C4-2B (cell line): Measurements from ENCODE around the gene MMRN1.

Experiments
- H3K27ac ChIP-seq: fragments of 450-650 bp; 2 replicates; pipeline ENCODE4 v1.5.1; 2017
- CTCF ChIP-seq: fragments of 450-650 bp; conservative IDR thresholded peaks from 2 replicates; pipeline ENCODE4 v1.5.1; 2017; ENCODE audit warnings: mild to moderate bottlenecking
- ZFX ChIP-seq: fragments of 450-650 bp; IDR thresholded peaks from 2 replicates; pipeline ENCODE4 v1.6.1; 2017

The MMRN1 gene

GRCh38 chr4:89939546-89939945 is 44.9 kb downstream of the MMRN1 start:
- TF ChIP-seq ZFX (no peak), CTCF (no peak)
- H3K27ac ChIP-seq = no peak overlapping the region

GRCh38 chr4:89939994-89940393 is 45.3 kb downstream of the MMRN1 start:
- H3K27ac ChIP-seq = no peak overlapping the region
- TF ChIP-seq ZFX (no peak), CTCF (no peak)

GRCh38 chr4:89942811-89943210 is 48.2 kb downstream of the MMRN1 start:
- TF ChIP-seq CTCF (no peak), ZFX (no peak)
- no peak overlapping the region for H3K27ac ChIP-seq

- peak; percentile 70 for TF ChIP-seq CTCF
- no peak for TF ChIP-seq ZFX
- H3K27ac ChIP-seq = no peak overlapping the region
Measured at GRCh38 chr4:89949782-89950387, 55.2 kb downstream of the MMRN1 start.

GRCh38 chr4:89952458-89952857 is 57.8 kb downstream of the MMRN1 start:
- TF ChIP-seq CTCF = no peak
- TF ChIP-seq ZFX = no peak

GRCh38 chr4:89954906-89955695 is 60.4 kb downstream of the MMRN1 start:
- TF ChIP-seq ZFX (no peak), CTCF (no peak)
- no peak overlapping the region for H3K27ac ChIP-seq

More at GRCh38 chr4:89952458-89952857, 57.8 kb downstream of the MMRN1 start:
- no peak overlapping the region for H3K27ac ChIP-seq
